Kidney capillary endothelial cell (primary cell): ENCODE measurements around the gene SUPT5H.

Experiments used
- DNase-seq: peaks from one replicate; pipeline ENCODE4 v3.0.0-alpha.2; 2018; ENCODE audit warnings: low spot score

The SUPT5H gene

GRCh38 chr19:39445196-39446111 is at the start of gene SUPT5H:
SUPT5H (plus strand) TSS chr19:39445582; CDS start chr19:39445891, 309 bp downstream.
- peak; percentile 98 for DNase-seq

- peak; percentile 80 for DNase-seq
Observed at GRCh38 chr19:39397360-39398296, 47.8 kb upstream of the SUPT5H start.

DNA sequence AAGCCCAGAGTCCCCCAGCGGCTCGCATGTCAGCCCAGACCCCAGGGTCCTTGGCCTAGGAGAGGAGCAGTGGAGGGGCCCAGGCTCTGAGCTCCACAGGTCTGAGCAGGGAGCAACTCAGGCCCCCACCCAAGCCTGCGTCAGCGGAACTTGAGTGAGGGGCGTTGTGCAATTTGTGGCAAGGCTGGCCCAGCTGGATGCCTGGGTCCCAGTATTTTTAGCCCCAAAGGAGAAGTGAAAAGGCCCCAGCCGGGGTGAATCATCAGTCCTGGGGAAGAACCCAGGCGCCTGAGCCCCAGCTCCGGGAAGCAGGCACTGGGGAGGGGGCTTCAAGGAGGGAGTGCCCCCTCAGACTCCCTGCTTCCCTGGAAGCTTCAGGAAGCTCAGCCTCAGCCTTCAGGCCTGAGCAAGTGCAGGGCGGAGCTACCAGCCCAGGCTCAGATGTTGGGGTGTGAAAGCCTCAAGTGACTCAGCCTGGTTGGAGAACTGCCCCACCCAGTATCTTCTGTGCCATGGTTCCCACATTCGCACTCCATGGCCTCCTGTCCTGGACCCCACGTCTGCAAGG is 47.0 kb upstream of the SUPT5H start:
- no peak for DNase-seq

DNA sequence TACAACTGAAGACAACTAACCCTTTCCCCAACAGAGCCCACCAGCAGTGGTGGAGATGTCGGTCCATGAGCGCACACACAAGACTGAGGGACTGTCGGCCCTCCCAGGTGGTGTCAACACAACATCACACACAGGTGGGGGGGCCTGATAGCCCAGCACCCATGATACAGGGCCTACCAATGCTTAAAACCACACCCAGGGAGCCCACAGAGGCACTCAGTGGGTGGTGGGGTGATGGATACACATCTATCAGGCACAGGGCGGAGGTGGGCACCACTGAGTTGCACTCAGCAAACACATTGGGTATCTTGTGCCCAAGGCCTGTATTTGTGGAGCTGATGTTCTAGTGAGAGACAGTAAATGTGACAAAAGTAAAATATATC is 45.7 kb upstream of the SUPT5H start:
- no peak for DNase-seq

DNA sequence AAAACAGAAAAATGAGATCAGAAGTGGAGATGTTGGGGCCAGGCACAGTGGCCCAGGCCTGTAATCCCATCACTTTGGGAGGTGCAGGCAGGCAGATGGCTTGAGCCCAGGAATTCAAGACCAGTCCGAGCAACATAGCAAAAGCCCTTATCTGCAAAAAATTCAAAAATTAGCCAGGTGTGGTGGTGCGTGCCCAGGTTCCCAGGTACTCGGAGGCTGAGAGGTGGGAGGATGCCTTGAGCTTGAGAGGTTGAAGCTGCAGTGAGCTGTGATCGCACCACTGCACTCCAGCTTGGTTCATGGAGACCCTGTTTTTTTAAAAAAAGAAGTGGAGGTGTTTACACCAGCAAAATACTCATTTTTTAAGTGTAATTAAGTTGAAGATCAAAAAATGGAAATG is 45.3 kb upstream of the SUPT5H start:
- DNase-seq, result no peak

DNA sequence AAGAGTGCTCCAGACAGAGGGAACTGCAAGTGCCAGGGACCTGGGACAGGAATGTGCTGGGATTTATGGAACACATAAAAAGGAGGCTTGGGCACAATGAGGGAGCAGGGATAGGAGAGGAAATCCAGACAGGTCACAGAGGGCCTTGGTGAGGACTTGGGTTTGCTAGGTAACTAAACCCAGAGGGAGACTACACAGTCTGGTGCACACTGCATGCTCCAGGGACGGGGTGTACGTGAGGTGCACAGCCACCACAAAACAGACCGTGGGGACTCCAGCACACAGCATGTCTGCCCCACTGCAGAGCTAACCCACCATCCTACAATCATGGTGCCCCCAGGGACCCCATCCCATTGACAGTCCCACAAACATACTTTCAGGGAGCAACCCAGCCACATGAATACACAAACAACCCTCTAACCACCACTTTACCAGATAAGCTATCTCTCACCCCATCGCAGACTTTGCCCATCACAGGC is 44.3 kb upstream of the SUPT5H start:
- no peak for DNase-seq

GRCh38 chr19:39401549-39402345 is 43.6 kb upstream of the SUPT5H start:
- no peak for DNase-seq

GRCh38 chr19:39402346-39403300 is 42.8 kb upstream of the SUPT5H start:
- DNase-seq, result peak; percentile 83

DNA sequence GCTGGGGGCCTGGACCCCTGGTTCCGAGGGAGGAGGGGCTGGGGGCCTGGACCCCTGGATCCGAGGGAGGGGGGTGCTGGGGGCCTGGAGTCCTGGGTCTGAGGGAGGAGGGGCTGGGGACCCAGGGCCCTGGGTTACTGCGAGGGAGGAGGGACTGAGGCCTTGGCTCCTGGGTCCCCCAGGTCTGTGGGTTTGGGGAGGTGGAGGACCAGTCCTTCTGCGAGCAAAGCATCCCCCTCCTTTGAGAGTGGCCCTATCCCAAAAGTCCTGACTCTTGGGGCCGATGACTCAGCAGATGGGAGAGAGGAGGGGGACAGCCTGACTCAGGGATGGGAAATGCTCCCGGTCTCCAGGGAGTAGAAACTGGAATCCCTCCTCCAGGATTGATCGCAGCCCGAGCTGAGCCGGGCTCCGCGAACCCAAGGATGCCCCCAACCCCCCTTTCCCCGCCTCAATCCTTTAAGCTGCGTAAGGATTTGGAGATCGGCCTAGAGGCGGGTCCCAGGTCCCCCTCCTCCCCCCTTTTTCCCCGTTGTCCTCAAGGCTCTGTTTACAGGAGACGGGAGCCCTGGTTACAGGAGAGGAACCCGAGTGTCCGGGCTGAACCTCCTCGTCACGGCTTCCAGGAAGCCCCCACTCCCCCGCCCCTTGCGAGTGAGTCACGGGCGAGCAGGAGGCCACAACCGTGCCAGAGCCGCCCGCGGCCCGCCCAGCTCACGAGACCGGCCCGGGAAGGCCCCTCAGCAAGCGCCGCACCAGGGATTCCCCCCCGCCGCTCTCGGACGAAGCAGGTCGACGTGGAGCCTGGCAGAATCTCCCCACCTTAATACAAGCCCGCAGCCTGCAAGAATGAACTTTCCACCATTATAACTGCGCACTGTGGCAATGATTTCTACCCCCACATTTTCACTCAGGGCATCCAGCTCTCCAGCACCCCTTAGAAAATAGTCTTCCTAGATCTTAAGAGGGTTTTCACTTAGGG is 41.8 kb upstream of the SUPT5H start:
- DNase-seq, result peak; percentile 90

- DNase-seq, result no peak
Observed at GRCh38 chr19:39405261-39405957, 40.0 kb upstream of the SUPT5H start.

DNA sequence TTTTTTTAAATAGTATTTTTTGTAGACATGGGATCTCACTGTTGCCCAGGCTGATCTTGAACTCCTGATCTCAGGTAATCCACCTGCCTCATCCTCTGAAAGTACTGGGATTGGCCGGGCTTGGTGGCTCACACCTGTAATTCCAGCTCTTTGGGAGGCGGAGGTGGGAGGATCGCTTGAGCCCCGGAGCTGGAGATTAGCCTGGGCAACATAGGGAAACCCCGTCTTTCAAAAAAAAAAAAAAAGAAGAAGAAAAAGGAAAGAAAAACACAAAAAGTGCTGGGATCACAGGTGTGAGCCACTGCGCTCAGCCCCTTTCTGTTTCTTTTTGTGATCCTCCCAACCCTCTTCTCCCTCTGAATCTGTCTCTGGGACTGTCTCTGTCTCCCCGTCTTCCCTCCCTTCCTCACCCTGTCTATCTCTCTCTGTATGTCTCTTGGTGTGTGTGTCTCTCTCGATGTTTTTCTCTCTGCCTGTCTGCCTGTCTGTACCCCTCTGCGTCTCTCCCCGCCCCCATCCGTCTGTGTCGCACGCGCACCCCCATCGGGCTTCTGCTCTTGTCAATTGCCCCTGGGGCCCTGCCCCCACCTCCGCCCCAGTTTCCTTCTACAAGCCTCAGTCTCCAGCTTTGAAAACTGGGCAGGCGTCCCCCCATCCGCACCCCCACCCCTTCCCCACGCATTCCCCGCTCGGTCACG is 39.3 kb upstream of the SUPT5H start:
- DNase-seq, result no peak

DNA sequence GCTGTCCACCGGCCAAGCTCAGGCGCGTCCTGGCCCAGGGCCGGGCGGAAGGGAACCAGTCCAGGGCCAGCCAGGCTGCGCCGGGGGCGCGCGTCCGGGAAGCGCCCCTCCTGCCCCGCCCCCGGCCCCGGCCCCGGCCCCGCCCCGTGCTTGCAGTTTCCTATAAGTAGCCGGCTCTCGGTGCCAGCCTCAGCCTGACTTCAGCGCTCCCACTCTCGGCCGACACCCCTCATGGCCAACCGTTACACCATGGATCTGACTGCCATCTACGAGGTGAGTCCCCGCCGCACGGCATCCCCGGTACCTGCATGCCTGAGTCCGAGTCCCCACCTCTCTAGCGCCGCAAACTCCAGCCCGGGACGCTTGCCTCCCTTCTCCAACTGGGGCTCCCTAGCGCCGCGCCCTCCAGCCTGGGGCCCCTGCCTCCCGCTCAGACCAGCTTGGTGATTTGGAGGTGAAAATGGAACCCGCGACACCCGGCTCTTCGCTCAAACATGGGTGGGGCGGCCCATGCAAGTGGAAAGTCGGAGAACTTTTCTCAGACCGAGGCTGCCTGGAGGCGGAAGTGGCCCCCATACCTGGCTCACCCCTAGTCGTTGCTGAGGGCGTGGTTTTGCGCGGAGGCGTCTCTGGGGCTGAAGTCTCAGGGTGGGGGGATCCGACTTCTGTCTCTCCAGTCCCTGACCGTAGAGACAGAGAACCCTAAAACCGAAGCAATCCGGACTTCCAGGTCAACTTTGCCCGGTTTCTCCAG is 38.5 kb upstream of the SUPT5H start, which contains the start of gene ZFP36:
Gene ZFP36, plus strand, starts transcription at position 192 of the 754 bp plus-strand sequence. Its CDS starts 58 bp downstream, at position 250.
- DNase-seq, result peak; percentile 78

GRCh38 chr19:39407410-39407659 is 38.0 kb upstream of the SUPT5H start:
- no peak for DNase-seq

- no peak for DNase-seq
Observed at GRCh38 chr19:39407660-39408391, 37.6 kb upstream of the SUPT5H start.

DNA sequence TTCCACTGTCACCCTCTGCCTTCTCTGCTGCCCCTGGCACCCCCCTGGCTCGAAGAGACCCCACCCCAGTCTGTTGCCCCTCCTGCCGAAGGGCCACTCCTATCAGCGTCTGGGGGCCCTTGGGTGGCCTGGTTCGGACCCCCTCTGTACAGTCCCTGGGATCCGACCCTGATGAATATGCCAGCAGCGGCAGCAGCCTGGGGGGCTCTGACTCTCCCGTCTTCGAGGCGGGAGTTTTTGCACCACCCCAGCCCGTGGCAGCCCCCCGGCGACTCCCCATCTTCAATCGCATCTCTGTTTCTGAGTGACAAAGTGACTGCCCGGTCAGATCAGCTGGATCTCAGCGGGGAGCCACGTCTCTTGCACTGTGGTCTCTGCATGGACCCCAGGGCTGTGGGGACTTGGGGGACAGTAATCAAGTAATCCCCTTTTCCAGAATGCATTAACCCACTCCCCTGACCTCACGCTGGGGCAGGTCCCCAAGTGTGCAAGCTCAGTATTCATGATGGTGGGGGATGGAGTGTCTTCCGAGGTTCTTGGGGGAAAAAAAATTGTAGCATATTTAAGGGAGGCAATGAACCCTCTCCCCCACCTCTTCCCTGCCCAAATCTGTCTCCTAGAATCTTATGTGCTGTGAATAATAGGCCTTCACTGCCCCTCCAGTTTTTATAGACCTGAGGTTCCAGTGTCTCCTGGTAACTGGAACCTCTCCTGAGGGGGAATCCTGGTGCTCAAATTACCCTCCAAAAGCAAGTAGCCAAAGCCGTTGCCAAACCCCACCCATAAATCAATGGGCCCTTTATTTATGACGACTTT is 36.8 kb upstream of the SUPT5H start:
- no peak for DNase-seq
